HG03457 (cell line): ENCODE results near the gene TMIGD2.
"Not testable (repeated sequence)": the region's sequence is repeated elsewhere in the genome, so short reads cannot be mapped to it uniquely, and the experiment has no call there.

Source experiments
- ATAC-seq: cut with Tn5 transposase; IDR thresholded peaks from one replicate; pipeline ENCODE4 v1.9.1; 2021; ENCODE audit warnings: moderate number of reproducible peaks; ENCODE audit not compliant: unreplicated experiment

TMIGD2 gene, protein sequence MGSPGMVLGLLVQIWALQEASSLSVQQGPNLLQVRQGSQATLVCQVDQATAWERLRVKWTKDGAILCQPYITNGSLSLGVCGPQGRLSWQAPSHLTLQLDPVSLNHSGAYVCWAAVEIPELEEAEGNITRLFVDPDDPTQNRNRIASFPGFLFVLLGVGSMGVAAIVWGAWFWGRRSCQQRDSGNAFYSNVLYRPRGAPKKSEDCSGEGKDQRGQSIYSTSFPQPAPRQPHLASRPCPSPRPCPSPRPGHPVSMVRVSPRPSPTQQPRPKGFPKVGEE

DNA sequence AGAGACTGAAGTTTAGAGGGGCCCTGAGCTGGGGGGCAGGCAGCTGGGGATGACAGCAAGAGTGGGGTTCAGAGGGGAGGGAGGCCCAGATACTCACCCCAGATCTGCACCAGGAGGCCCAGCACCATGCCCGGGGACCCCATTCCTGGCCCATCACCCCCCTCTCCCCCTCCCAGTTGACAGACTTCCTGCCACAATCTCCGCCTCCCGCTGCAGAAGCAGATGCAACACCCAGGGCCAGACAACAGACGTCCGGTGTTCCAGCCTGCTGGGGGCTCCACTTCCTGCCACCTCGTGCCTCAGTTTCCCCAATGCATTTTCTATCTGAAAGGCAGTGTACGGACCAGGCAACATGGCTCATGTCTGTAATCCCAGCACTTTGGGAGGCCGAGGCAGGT lies at the start of gene TMIGD2:
Gene TMIGD2 (minus strand): TSS at position 147 of the 398 bp plus-strand sequence. CDS start 4 bp downstream, at position 143.
- ATAC-seq, result no peak

DNA sequence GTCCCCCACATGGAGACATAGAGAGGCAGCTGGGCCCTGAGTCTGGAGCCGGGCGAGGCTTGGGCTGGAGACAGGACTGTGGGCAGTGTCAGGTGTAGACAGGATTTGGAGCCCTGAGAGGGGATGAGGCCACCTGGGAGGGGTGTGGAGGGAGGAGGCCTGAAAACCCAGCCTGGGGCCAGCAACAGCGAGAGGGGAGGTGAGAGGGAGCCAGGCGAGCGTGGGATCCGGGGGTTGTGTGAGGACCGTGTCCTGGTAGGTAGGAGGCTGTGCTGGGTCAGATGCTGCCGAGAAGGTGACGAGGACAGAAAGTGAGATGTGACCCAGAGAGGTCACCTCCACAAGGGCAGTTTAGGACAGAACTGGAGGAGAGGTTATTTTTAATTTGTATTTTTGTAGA lies 48.5 kb upstream of the TMIGD2 start:
- no peak for ATAC-seq

DNA sequence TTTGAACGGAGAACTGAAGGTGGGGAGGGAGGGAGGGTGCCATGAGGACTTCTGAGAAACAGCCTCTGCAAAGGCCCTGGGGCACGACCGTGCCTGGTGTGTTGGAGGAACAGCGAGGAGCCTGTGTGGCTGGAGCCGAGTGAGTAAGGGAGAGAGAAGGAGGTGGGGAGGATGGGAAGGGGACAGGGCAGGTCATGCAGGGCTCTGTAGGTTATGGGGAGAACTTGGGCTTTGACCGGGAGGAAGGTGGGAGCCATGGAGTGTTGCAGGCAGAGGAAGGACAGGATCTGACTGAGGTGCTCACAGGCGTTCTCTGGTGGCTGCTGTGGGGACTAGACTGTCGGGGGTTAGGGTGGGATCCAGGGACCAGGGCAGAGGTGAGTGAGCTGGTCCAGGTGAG lies 47.9 kb upstream of the TMIGD2 start:
- ATAC-seq, result no peak

DNA sequence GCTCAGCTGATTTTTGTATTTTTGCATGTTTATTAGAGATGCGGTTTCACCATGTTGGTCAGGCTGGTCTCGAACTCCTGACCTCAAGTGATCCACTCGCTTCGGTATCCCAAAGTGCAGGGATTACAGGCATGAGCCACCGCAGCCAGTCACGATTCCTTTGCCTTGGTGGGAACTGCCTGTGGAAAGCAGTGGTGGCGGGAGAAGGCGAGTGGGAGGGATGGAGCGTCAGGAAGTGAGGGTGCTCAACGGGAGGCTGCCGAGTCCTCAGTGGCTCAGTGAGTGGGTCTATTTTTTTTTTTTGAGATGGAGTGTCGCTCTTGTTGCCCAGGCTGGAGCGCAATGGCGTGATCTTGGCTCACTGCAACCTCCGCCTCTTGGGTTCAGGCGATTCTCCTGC lies 47.0 kb upstream of the TMIGD2 start:
- not testable (repeated sequence) for ATAC-seq

DNA sequence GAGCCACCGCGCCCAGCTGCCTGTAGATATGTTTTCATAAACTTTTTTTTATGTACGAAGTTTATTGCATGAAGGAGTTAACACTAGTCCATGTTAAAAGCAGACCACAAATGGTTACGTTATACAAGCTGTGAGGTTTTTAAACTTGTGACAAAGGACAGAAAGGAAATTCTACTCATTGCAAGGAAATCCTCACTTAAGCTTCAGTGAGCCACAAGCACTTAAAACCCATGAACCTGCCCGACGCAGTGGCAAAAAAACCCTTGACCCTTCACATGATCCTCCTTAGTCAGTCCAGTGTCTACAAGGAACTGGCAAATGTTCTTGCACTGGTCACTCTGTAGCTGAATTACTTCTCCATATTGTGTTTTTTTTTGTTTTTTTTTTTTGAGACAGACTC lies 45.3 kb upstream of the TMIGD2 start:
- ATAC-seq, result no peak

DNA sequence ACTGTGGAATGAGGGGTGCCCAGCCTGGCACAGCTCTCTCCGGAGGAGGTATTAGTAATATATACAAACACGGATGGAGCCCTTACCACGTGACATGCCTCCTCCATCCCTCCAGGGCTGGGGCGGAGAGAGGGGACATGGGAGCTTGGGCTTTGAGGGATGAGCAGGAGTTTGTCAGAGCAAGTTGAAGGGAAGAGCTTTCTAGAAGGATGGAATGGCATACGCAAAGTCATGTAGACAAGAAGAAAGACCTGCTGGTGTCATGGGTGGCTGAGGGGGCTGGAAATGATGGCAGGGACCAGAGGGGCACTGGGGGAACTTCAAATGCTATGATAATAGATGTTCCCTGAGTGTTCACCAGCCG lies 43.8 kb upstream of the TMIGD2 start:
- ATAC-seq, result no peak

DNA sequence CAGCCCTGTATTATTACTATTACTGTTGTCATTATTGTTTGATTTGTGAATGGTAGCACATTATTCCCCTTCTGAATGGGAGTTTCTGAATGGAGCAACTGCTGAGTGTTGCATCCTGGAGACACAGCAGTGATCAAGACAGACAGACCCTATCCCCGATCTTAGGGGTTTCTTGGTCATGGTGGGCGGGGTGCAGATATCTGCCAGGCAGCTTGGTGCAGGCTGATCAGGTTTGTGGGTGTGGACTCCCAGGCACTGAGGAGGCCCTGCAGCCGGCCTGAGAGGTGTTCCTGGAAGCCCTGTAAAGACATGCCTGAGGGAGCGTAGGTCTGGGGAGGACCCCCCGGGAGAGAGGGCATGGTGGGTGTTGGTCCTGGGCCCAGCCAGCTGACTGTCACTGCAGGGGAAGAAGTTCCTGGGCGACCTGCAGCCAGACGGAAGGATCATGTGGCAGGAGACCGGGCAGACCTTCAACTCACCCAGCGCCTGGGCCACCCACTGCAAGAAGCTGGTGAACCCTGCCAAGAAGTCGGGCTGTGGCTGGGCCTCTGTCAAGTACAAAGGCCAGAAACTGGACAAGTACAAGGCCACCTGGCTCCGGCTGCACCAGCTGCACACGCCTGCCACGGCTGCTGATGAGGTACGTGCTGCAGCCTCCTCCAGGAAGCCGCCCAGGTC lies 43.3 kb upstream of the TMIGD2 start:
- ATAC-seq, result no peak

DNA sequence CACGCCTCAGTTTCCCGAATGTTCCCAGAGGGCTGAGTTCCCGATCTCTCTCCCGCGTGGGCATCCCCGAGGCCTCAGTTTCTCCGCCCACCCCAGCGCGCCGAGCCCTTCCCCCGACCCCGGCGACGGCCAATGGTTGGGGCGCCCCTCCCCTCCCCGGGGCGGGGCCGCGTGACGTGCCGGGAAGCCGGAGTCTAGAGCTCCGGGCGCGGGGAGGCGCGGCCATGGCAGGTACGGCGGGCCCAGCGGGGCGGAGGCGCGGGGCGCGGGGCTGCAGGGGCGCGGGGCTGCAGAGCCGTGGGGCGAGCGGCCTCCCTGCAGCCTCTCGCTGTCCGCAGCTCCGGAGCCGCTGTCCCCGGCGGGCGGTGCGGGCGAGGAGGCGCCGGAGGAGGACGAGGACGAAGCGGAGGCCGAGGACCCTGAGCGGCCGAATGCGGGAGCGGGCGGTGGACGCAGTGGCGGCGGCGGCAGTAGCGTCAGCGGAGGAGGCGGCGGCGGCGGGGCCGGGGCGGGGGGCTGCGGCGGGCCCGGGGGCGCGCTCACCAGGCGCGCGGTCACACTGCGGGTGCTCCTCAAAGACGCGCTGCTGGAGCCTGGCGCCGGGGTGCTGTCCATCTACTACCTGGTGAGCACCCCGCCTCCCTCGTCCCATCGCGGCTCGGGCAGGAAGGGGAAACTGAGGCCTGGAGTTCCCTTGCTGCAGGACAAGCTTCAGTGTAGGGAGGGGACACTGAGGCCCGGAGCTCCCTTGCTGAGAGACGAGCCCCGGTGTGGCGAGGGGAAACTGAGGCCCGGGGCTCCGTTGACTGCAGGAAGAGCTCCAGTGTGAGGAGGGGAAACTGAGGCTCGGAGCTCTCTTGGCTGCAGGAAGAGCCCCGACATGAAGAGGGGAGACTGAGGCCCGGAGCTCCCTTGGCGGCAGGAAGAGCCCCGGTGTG lies 41.5 kb upstream of the TMIGD2 start, which contains the start of gene MPND:
Gene MPND (plus strand): TSS at position 193 of the 938 bp plus-strand sequence. CDS start 32 bp downstream, at position 225.
- ATAC-seq, result peak; percentile 37

DNA sequence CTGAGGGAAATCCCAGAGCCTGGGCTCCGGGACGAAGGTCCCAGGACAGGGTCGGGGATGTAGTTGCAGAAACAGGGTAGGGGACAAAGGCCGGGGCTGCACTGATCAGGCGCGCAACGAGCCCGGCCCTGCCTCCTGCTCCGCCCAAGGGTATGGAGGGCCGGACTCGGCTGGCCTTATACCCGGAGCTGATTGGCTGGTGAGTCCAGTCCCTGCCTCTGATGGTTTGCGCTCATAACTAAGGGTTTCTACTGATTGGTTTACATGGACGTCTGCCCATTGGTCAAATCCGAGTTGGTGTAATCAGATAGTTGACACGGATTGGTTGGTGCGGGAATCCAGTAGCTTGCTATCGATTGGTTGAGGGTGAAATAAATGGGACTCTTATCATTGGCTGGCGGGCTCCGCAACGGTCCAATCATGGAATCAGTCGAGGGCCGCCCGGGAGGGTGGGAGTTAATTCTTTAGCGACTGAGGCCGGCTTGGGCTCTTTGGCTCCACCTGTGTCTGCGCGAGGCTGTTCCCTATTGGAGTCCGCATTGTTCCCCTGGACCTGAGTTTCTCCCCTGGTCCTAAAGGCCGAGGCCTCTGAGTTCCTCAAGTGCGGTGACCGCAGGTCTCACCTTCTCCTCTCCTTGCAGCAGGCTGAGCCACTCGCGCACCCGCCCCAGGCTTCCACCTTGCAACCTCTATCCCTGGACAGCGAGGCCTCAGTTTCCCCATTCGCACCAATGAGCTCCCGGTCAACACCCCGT lies 40.6 kb upstream of the TMIGD2 start:
- peak; percentile 77 for ATAC-seq

DNA sequence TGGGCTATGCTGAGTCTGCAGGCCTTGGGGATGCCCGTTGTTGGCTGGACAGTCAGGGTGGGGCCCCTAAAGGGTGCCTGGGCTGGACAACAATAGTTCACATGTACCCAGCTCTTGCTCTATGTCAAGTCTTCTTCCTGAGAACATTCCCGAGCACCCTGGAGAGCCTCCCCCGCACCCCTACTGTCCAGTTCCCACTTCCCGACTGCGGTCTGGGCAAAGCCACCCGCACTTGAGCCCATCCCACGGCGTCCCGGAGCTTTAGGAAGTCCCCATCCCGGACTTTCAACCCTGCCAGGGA lies 40.1 kb upstream of the TMIGD2 start:
- ATAC-seq, result no peak

DNA sequence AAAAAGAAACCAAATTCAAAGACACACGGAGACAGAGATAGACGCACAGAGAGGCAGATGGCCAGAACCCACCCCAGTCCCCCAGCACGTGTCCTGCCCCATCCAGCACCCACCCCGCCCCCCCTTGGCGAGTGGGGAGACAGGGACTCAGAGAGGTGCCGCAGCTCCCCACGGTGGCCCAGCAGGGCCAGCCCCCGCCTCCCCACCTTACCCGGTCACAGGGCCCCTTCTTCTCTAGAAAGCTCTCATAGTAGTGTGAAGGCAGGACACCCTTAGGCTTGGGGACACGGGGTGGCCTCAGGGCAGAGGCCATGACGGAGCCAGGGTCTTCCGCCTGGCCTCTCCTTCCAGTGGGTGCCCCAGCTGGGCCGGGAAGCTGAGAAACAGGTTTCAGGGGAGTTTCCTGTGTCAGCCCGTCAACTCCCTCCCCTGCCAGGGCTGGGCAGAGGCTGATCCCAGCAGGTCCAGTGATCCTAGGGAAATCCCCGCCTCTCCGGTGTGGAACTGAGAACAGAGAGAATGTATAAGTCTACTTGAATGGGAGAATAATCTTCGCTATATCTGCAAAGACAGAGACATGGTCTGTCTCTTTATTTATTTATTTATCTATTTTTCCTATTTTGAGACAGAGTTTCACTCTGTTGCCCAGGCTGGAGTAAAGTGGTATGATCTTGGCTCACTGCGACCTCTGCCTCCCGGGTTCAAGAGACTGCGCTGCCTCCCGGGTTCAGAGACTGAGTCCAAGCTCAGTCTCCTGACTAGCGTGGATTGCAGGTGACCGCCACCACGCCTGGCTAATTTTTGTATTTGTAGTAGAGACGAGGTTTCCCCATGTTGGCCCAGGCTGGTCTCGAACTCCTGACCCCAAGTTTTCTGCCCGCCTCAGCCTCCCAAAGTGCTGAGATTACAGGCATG lies 36.5 kb upstream of the TMIGD2 start, which contains the start of gene STAP2:
Gene STAP2 (minus strand): TSS at position 387 of the 915 bp plus-strand sequence. CDS start 74 bp downstream, at position 313.
- ATAC-seq, result no peak

DNA sequence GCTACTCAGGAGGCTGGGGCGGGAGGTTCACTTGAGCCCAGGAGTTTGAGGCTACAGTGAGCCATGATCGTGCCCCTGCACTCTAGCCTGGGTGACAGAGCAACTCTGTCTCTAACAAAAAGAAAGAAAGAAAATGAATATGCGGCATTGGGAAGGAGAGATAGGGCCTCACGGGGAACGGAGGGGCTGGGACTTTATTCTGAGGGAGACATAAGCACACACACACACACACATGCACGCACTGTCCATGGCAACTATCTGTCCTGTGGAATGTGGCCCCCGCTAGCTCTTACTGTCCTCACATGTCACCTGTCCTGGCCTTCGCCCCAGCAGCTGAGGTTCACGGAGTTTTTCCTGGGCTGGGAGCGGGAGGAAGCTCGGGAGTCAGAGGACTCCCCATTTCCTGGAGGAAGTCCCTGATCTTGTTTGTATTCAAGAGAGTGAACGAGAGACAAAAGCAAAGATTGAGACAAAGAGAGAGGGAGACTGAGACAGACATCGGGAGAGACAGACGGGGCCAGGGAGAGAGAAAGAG lies 35.8 kb upstream of the TMIGD2 start:
- no peak for ATAC-seq

DNA sequence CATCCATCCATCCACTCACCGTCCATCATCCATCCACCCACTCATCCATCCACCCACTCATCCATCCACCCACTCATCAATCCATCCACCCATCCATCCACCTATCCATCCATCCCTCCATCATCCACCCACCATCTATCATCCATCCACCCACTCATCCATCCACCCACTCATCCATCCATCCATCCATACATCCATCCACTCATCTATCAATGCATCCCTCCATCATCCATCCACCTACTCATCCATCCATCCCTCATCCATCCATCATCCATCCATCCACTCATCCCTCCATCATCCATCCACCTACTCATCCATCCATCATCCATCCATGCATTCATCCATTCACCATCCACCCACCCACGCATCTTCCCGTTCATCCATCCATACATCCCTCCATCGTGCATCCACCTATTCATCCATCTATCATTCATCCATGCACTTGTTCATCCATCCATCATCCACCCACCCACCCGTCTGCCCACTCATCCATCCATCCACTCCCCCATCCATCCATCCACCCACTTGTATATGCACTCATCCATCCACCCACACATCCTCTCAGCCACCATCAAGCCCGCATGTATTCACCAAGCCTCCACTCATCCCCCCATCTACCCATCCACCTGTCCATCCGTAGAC lies 32.9 kb upstream of the TMIGD2 start:
- ATAC-seq, result no peak

DNA sequence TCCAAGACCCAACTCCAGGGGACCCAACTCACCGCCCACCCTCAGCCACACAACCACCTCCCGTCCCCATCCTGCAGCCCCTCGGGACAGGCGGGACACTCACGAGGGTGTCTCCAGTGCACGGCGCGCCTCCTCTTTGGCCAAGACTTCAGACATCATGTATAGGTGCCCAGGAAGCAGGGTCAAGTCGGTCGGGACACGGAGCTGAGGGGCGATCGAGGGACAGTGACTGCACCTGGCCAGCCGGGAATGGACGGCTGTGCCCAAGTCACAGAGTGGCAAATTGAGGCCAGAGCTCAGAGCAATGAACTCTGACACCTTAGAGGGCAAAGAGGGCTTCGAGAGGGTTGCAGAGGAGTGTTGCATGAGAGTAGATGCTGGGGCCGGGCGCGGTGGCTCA lies 27.7 kb upstream of the TMIGD2 start:
- ATAC-seq, result no peak

DNA sequence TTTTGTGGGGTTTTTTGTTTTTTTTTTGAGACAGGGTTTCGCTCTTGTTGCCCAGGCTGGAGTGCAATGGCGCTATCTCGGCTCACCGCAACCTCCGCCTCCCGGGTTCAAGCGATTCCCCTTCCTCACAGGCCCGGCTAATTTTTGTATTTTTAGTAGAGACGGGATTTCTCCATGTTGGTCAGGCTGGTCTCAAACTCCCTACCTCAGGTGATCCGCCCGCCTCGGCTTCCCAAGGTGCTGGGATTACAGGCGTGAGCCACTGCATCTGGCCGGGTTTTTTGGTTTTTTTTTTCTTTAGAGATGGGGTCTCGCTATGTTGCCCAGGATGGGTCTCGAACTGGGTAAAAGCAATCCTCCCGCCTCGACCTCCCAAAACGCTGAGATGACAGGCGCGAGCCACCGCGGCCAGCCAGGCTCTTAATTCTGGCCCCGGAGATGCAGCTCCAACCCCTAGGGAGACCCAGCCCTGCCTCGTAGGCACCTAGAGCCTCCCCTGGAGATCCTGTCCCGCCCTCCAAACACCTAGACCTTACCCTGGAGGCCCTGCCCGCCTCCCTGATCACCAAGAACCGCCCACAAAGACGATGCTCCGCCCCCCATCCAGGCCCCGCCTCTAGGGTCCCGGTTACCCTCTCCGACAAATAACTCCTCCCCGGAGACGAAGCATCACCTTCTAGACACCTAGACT lies 26.9 kb upstream of the TMIGD2 start:
- ATAC-seq, result not testable (repeated sequence)

DNA sequence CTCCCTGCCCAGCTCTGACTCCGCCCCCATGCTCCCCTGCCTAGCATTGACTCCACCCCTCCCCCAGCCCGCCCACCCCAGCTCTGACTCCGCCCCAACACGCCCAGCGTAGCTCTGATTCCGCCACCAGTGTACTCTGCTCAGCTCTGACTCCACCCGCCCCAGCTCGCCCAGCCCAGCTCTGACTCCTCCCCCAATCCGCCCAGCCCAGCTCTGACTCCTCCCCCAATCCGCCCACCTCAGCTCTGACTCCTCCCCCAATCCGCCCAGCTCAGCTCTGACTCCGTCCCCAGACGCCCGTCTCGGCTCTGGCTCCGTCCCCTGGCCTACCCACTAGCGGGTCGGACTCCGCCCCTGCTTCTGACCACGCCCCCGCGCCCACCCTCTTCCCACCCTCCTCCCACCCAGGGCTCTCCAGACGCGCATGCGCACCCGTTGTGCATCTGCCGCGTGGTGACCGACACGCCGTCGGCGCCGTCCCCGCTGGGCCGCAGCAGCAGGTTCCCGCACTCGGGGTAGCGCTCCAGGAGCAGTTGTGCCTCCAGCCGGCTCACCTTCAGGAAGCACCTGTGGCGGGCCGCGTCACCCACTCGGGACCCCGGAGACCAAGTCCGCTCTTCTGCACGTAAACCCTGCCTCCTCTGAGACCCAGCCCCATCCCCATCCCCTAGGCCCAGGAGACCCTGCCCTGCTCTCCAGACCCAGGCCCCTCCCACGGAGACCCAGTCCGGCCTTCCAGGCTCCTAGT lies 26.2 kb upstream of the TMIGD2 start:
- peak; percentile 61 for ATAC-seq

DNA sequence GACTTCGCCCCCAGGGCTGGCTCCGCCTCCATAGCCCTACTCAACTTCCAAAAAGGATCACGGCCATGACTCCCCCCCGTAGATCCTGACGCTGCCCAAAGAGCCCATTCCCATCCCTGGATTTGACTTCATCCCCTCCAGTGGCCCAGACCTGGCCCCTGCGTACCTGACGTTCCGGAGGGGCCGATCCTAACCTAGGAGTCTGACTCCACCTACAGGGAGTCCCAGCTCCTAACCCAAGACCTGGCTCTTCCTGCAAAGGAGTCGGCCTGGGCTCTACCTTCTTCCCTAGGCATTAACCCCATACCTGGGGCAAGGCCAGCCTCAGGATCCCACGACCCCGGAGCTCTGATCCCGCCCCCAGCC lies 25.7 kb upstream of the TMIGD2 start:
- no peak for ATAC-seq
